Mucosa of rectum (tissue), 2 donors: ENCODE measurements around the gene ARHGAP6.
"Not testable (repeated sequence)": the region's sequence is repeated elsewhere in the genome, so short reads cannot be mapped to it uniquely, and the experiment has no call there.

Experiments used
- H3K27ac ChIP-seq, 2 donors: one replicate each; pipeline ENCODE4 v1.7.0; 2013; ENCODE audit warnings: inconsistent platforms in 2 of 2, low read depth in 2 of 2, low read length in 2 of 2
- H3K27me3 ChIP-seq, 2 donors: one replicate each; pipeline ENCODE4 v1.7.0; 2013; ENCODE audit warnings: low read length in 2 of 2; ENCODE audit not compliant: control insufficient read depth in 2 of 2, insufficient read depth in 2 of 2
- H3K36me3 ChIP-seq, 2 donors: one replicate each; pipeline ENCODE4 v1.7.0; 2013; ENCODE audit warnings: low read length in 2 of 2; ENCODE audit not compliant: control insufficient read depth in 2 of 2, insufficient read depth in 2 of 2
- H3K4me1 ChIP-seq, 2 donors: one replicate each; pipeline ENCODE4 v1.7.0; 2013; ENCODE audit warnings: low read length in 2 of 2, mild to moderate bottlenecking in 1 of 2; ENCODE audit not compliant: control insufficient read depth in 2 of 2, insufficient read depth in 2 of 2
- H3K4me3 ChIP-seq, 2 donors: one replicate each; pipeline ENCODE4 v1.7.0; 2013; ENCODE audit warnings: low read length in 2 of 2
- H3K9ac ChIP-seq, 2 donors: one replicate each; pipeline ENCODE4 v1.7.0; 2013; ENCODE audit warnings: low read length in 2 of 2, low read depth in 1 of 2, mild to moderate bottlenecking in 1 of 2
- H3K9me3 ChIP-seq, 2 donors: one replicate each; pipeline ENCODE4 v1.7.0; 2013; ENCODE audit warnings: low read length in 2 of 2; ENCODE audit not compliant: control insufficient read depth in 2 of 2
- donor health status: healthy.
- donor health status: Normal muscosa, but diverticular disease.

Gene ARHGAP6

DNA sequence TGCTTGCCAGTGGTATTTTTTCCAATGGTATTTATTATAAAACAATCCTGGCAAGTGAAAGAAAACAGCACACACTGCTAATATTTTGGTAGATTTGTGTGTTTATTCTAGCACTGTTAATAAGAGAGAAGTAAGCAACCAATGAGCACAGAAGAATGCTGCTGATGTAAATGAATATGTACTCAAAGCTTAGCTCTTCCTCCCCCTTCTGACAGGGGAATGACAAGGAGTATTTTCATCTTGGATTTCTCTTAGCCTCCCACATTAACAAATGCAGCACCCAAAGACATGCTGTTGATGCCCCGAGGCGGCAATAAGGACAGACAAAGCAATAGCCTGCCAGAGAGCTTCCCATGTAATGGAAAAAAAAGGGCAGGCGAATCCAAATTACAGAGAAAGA, 18.6 kb downstream of the ARHGAP6 start:
- Histone ChIP-seq H3K36me3 (no peaks in the 10 kb centered on the region), H3K4me1 (no peaks in the 10 kb centered on the region), H3K9ac (no peak overlapping the region), H3K9me3 (no peaks in the 10 kb centered on the region), H3K27me3 (peaks cover 0 to 5% of the 10 kb centered on the region in 2 donors), H3K4me3 (no peak overlapping the region), H3K27ac (no peak overlapping the region)

DNA sequence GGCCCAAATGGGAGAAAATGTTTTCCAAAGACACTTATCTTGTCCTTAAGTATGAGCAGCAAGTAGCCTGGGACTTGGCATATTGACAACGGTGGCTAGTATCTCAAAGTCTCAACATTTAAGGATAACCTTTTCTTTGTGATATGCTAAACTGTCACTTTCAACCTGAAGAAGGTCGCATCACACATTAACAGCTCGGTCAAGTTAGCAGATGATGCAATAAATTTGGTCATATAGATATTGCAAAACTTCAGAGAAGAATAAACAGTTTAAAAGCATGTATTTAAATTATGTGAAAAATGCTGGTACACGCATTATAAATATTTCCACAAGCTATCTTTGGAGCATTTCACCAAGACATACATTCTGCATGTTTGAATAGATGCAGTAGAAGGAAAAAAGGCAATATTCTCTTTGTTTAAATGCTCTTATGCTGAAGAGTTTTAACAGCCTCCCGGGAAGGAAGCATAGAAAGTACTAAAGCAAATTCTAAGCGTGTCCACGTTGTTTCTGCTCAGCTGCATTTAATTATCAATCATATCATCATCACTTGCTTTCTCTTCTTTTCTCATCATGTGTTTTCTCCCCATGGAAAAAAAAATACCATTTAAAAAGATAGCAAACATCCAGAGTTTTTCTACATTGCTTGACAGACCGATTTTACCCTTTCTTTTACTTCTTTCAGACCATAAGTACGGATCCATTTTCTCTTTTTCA, 24.2 kb downstream of the ARHGAP6 start:
- no peaks in the 10 kb centered on the region for H3K27me3 ChIP-seq
- H3K4me1 ChIP-seq, result no peaks in the 10 kb centered on the region
- H3K9ac ChIP-seq, result no peak overlapping the region
- no peak overlapping the region for H3K4me3 ChIP-seq
- H3K27ac ChIP-seq, result no peak overlapping the region
- no peaks in the 10 kb centered on the region for H3K36me3 ChIP-seq
- H3K9me3 ChIP-seq, result no peaks in the 10 kb centered on the region

DNA sequence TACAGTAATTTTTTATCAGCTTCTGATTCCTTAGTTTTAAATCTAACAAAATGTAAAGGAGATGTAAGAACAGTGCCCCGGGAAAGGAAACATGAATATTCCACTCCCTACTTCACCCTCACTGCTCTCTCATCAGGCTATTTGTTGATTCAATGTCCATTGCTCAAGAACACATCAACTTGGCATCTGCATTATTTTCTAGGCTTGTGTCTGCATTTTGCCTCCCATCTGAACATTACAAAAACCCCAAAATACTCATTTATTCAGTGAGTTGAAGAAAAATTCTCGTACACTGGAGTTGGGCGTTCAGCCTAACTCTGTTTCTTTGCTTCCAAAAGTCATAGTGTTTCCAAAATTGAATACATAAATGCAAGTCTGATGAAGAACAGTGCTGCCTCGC, 25.6 kb downstream of the ARHGAP6 start:
- Histone ChIP-seq H3K4me1 (no peaks in the 10 kb centered on the region), H3K27me3 (no peaks in the 10 kb centered on the region), H3K36me3 (no peaks in the 10 kb centered on the region), H3K4me3 (no peak overlapping the region), H3K9me3 (no peaks in the 10 kb centered on the region), H3K27ac (no peak overlapping the region), H3K9ac (no peak overlapping the region)

DNA sequence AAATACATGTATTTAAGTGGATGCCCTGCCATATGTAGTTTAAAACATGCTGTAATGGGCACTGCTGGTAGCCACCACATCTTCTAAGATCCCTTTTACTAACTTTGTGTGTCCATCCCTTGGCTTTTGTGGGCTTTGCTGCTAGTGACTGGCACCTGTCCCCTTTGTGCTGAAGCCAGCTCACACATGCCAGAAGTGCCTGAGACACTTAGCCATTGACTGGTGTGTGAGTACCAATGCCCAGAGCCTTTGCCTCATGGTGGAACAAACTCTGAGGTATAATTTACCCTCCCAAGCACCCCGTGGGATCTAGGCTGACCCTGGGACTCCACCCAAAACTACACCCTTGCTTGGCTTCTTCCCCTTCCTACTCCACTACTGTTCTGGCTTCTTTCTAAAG, 33.0 kb downstream of the ARHGAP6 start:
- Histone ChIP-seq H3K36me3 (no peaks in the 10 kb centered on the region), H3K4me1 (no peaks in the 10 kb centered on the region), H3K9ac (no peak overlapping the region)

DNA sequence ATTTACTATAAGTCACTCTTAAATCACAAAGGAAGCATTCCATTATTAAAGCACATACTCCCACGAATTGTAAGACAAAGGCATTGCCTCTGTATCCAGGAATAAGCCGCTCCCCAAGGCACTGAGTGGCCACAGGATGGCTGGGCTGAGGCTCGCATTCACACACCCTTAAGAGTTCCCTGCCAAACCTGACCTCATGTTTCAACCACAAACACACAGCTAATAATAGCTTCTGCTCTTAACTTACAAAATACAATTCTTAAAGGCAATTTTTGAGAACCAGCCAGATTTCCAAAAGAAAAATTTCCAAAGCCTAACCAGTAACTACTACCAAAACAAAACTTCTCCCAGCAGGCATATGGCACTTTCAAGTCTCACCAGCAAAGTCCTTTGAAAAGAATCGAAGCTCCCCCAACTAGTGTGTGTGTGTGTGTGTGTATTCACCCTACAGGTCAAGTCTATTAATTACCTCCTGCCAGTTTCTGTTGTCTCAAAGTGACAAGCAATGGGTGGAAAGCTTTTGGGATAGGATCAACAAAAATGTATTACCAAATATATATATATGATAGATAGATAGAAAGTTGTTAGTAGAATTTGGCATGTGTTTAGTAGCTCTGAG, 36.0 kb downstream of the ARHGAP6 start:
- Histone ChIP-seq H3K4me1 (no peaks in the 10 kb centered on the region), H3K36me3 (no peaks in the 10 kb centered on the region), H3K27me3 (no peaks in the 10 kb centered on the region), H3K9ac (no peak overlapping the region), H3K4me3 (no peak overlapping the region), H3K27ac (no peak overlapping the region), H3K9me3 (no peaks in the 10 kb centered on the region)

More for the DNA sequence above, 33.0 kb downstream of the ARHGAP6 start:
- Histone ChIP-seq H3K27ac (no peak overlapping the region), H3K27me3 (no peaks in the 10 kb centered on the region), H3K4me3 (no peak overlapping the region), H3K9me3 (no peaks in the 10 kb centered on the region)

DNA sequence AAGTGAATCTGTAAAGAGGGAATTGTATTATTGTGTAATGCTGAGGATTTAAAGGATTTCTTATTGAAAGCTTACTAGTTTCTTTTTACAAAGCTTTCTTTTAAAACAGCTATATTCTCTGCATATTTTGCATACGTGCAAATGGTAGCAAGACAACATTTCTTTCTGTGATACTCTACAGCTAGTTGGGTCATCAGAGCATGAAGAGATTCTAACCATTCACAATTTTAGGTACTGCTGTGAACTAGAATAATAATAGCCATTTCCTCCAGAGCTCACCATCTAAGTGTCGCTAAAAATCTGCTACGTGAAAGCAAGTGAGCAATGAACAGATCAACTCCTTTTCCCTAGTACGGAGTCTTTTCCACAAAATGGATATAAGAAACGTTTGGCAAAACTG, 37.3 kb downstream of the ARHGAP6 start:
- Histone ChIP-seq H3K9me3 (no peaks in the 10 kb centered on the region), H3K4me3 (no peak overlapping the region), H3K9ac (no peak overlapping the region), H3K36me3 (no peaks in the 10 kb centered on the region), H3K27me3 (no peaks in the 10 kb centered on the region), H3K27ac (no peak overlapping the region), H3K4me1 (no peaks in the 10 kb centered on the region)

DNA sequence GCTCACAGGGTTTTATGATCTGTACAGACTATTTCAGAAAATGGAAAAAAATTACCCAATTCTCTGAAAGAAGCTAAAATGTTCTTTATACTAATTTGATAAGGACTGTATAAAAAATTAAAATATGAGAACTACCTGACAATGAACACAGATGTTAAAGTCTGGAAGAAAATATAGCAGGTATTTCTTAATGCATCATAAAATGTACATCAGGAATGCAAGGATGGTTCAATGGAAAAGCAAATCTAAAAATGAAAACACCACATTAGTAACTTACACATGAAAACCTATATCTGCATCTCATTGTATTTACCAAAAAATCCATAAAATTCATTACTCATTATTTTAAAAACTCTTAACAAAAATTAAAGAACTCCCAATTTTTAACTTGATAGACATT, 39.4 kb downstream of the ARHGAP6 start:
- no peak overlapping the region for H3K4me3 ChIP-seq
- H3K27me3 ChIP-seq, result no peaks in the 10 kb centered on the region
- H3K27ac ChIP-seq, result no peak overlapping the region
- no peak overlapping the region for H3K9ac ChIP-seq
- H3K4me1 ChIP-seq, result no peaks in the 10 kb centered on the region
- H3K36me3 ChIP-seq, result no peaks in the 10 kb centered on the region
- H3K9me3 ChIP-seq, result no peaks in the 10 kb centered on the region

DNA sequence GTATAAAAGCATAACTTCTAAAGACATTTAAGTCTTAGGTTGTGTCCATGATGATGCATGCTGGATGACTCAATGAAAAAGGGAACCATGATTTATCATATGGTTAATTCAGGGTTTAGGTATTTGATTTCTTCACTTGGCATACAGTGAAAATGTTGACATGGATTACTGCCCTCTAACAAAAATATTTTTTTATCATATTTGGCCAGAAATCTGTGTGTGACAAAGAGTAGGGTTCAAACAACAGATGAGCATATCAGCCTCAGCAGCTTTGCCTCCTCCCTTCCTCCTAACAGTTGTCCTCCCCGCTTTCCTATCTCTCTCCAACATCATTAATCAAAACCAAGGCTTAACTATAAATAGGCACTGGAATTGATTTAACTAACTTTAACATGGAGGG, 46.3 kb downstream of the ARHGAP6 start:
- no peak overlapping the region for H3K4me3 ChIP-seq
- H3K9ac ChIP-seq, result no peak overlapping the region
- H3K27ac ChIP-seq, result no peak overlapping the region
- H3K4me1 ChIP-seq, result no peaks in the 10 kb centered on the region
- no peaks in the 10 kb centered on the region for H3K27me3 ChIP-seq
- H3K9me3 ChIP-seq, result no peaks in the 10 kb centered on the region
- no peaks in the 10 kb centered on the region for H3K36me3 ChIP-seq

DNA sequence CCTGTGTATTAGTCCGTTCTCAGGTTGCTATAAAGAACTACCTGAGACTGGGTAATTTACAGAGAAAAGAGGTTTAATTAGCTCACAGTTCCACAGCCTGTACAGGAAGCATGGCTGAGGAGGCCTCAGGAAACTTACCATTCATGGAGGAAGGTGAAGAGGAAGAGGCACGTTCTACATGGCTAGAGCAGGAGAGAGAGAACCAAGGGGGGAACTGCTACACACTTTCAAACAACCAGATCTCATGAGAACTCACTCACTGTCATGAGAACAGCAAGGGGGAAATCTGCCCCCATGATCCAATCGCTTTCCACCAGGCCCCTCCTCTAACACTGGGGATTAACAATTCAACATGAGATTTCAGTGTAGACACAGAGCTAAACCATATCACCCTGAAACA, 51.5 kb downstream of the ARHGAP6 start:
- H3K4me3 ChIP-seq, H3K4me1 ChIP-seq: not testable (repeated sequence)

DNA sequence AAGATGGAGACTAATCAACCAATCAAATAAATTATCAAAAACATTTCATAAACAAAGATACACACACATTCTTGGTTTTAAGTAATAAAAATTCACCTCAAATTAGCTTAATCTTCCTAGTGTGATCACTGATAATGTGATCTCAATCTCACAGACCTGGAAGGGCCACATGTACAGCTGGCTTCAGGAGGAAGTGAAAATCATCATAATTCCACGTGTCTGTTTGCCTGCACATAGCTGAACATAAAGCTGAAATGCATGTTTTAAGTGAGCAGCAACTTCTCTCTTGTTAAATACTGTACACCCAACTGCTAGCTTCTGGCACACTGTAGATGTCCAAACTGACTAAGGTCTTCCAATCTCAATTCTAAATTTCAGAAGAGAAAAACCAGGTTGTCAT, 53.8 kb downstream of the ARHGAP6 start:
- Histone ChIP-seq H3K4me1 (no peaks in the 10 kb centered on the region), H3K27ac (no peak overlapping the region), H3K27me3 (no peaks in the 10 kb centered on the region), H3K4me3 (no peak overlapping the region), H3K36me3 (no peaks in the 10 kb centered on the region), H3K9ac (no peak overlapping the region), H3K9me3 (no peaks in the 10 kb centered on the region)

More for the DNA sequence above, 51.5 kb downstream of the ARHGAP6 start:
- H3K36me3 ChIP-seq, H3K9me3 ChIP-seq, H3K27ac ChIP-seq, H3K27me3 ChIP-seq, H3K9ac ChIP-seq: not testable (repeated sequence)
